ENCODE measurements around the gene DLL3.
A peak's percentile ranks its signal among the peaks of the same experiment; 100 is the strongest.

Gene DLL3

GRCh38 chr19:39506944-39507714, 8.4 kb downstream of the DLL3 start:
- in situ Hi-C loops (cut with HindIII; ENCODE audit: low sequenced_read_pairs), result no loop called here
- TF ChIP-seq CTCF (IDR thresholded peaks at IDR 0.05; ENCODE audit: low read depth, low read length), result no peak
- H3K4me3 ChIP-seq (ENCODE audit: low read depth, low read length), result peak overlapping the region; percentile 50
- peak; percentile 68 for DNase-seq (ENCODE audit: low read depth, low spot score)

- H3K4me3 ChIP-seq (ENCODE audit: low read depth, low read length), result peak overlapping the region; percentile 50
- in situ Hi-C loops (cut with HindIII; ENCODE audit: low sequenced_read_pairs), result no loop called here
- TF ChIP-seq CTCF (IDR thresholded peaks at IDR 0.05; ENCODE audit: low read depth, low read length), result no peak
Measured at GRCh38 chr19:39507715-39508364, 9.1 kb downstream of the DLL3 start.

GRCh38 chr19:39508629-39509028, 9.9 kb downstream of the DLL3 start:
- no peak for TF ChIP-seq CTCF (IDR thresholded peaks at IDR 0.05; ENCODE audit: low read depth, low read length)
- H3K4me3 ChIP-seq (ENCODE audit: low read depth, low read length), result no peak overlapping the region

More at GRCh38 chr19:39507715-39508364, 9.1 kb downstream of the DLL3 start:
- DNase-seq (ENCODE audit: low read depth, low spot score), result no peak

GRCh38 chr19:39509233-39509632, 10.5 kb downstream of the DLL3 start:
- TF ChIP-seq CTCF (IDR thresholded peaks at IDR 0.05; ENCODE audit: low read depth, low read length), result no peak
- no peak for DNase-seq (ENCODE audit: low read depth, low spot score)
- in situ Hi-C loops (cut with HindIII; ENCODE audit: low sequenced_read_pairs), result no loop called here
- H3K4me3 ChIP-seq (ENCODE audit: low read depth, low read length), result no peak overlapping the region

More at GRCh38 chr19:39508629-39509028, 9.9 kb downstream of the DLL3 start:
- DNase-seq (ENCODE audit: low read depth, low spot score), result no peak
- in situ Hi-C loops (cut with HindIII; ENCODE audit: low sequenced_read_pairs), result no loop called here

GRCh38 chr19:39512988-39513387, 14.2 kb downstream of the DLL3 start:
- in situ Hi-C loops (cut with HindIII; ENCODE audit: low sequenced_read_pairs), result no loop called here
- DNase-seq (ENCODE audit: low read depth, low spot score), result no peak
- no peak for TF ChIP-seq CTCF (IDR thresholded peaks at IDR 0.05; ENCODE audit: low read depth, low read length)
- H3K4me3 ChIP-seq (ENCODE audit: low read depth, low read length), result no peak overlapping the region

- in situ Hi-C loops (cut with HindIII; ENCODE audit: low sequenced_read_pairs), result no loop called here
- no peak for TF ChIP-seq CTCF (IDR thresholded peaks at IDR 0.05; ENCODE audit: low read depth, low read length)
- no peak for DNase-seq (ENCODE audit: low read depth, low spot score)
- H3K4me3 ChIP-seq (ENCODE audit: low read depth, low read length), result peak within 1 kb of the TSS; percentile 3
Measured at GRCh38 chr19:39514840-39515550, 16.2 kb downstream of the DLL3 start, which contains the start of gene SELENOV. TSS of gene SELENOV (plus strand) at chr19:39515139. CDS start at chr19:39515213, 74 bp downstream.

Data from astrocyte of the spinal cord (primary cell).